CD4-positive, alpha-beta memory T cell (primary cell): ENCODE measurements around the gene LIN28B. TPM values are rescaled to one million over a fixed set of nuclear protein-coding genes. Genes with fewer than 3 reads are reported as not detected.
"Not testable (repeated sequence)": the region's sequence is repeated elsewhere in the genome, so short reads cannot be mapped to it uniquely, and the experiment has no call there.

Experiments used
- CTCF ChIA-PET: fragments of 350-600 bp; sonication (Branson Sonifier 250); formaldehyde crosslinking; loops from one replicate; lab custom pipeline; 2021; ENCODE audit warnings: inconsistent platforms; ENCODE audit not compliant: partially characterized antibody; lab: Charles Lee
- POLR2A ChIA-PET: fragments of 350-600 bp; sonication (Branson Sonifier 250); formaldehyde crosslinking; loops from one replicate; lab custom pipeline; 2021; ENCODE audit not compliant: partially characterized antibody; lab: Charles Lee
- DNase-seq, 5 donors: peaks; one replicate each; pipeline versions ENCODE4 v3.0.0 to v3.0.0-alpha.2; 2020 to 2022; ENCODE audit warnings: mixed read lengths in 1 of 5
- H3K27ac ChIP-seq: one replicate; pipeline ENCODE4 v1.7.0; 2013; ENCODE audit warnings: low read depth, low read length
- H3K27me3 ChIP-seq: 2 replicates; pipeline ENCODE4 v1.7.0; 2013; ENCODE audit warnings: mild to moderate bottlenecking, low read length, moderate library complexity; ENCODE audit not compliant: insufficient read depth
- H3K36me3 ChIP-seq: 2 replicates; pipeline ENCODE4 v1.7.0; 2013; ENCODE audit warnings: mild to moderate bottlenecking, low read length, moderate library complexity; ENCODE audit not compliant: insufficient read depth
- H3K4me1 ChIP-seq: 2 replicates; pipeline ENCODE4 v1.7.0; 2013; ENCODE audit warnings: mild to moderate bottlenecking, low read length, moderate library complexity; ENCODE audit not compliant: insufficient read depth
- H3K4me3 ChIP-seq, 2 donors: one replicate each; pipeline ENCODE4 v1.7.0; 2013; ENCODE audit warnings: low read length in 2 of 2, mild to moderate bottlenecking in 1 of 2
- H3K9me3 ChIP-seq, 2 donors: one replicate each; pipeline ENCODE4 v1.7.0; 2013; ENCODE audit warnings: low read length in 2 of 2, control low read depth in 1 of 2; ENCODE audit not compliant: control insufficient read depth in 1 of 2
- H3K27ac Mint-ChIP-seq, 7 donors: one replicate each; pipeline ENCODE4 v1.8.0; 2020 to 2021; ENCODE audit warnings: mixed read lengths in 7 of 7, mild to moderate bottlenecking in 6 of 7, inconsistent platforms in 3 of 7, moderate library complexity in 3 of 7
- H3K27me3 Mint-ChIP-seq, 2 donors: one replicate each; pipeline ENCODE4 v1.8.0; 2020 to 2021; ENCODE audit warnings: mixed read lengths in 2 of 2
- H3K36me3 Mint-ChIP-seq, 2 donors: one replicate each; pipeline ENCODE4 v1.8.0; 2020 to 2021; ENCODE audit warnings: mixed read lengths in 2 of 2, inconsistent platforms in 1 of 2, mild to moderate bottlenecking in 1 of 2
- H3K4me1 Mint-ChIP-seq, 4 donors: one replicate each; pipeline ENCODE4 v1.8.0; 2020 to 2021; ENCODE audit warnings: mixed read lengths in 4 of 4, mild to moderate bottlenecking in 1 of 4
- H3K4me3 Mint-ChIP-seq, 8 donors: one replicate each; pipeline ENCODE4 v1.8.0; 2020 to 2021; ENCODE audit warnings: mixed read lengths in 8 of 8, mild to moderate bottlenecking in 7 of 8, moderate library complexity in 6 of 8, inconsistent platforms in 3 of 8
- H3K9me3 Mint-ChIP-seq, 8 donors: one replicate each; pipeline ENCODE4 v1.8.0; 2020 to 2021; ENCODE audit warnings: mixed read lengths in 8 of 8, mild to moderate bottlenecking in 5 of 8, inconsistent platforms in 3 of 8, moderate library complexity in 1 of 8
- intact Hi-C: fragments of 100-400 bp; cut with micrococcal nuclease; formaldehyde crosslinking; loops from one replicate; pipeline ENCODE4 v1.15.1; 2023
- polyA plus RNA-seq, 2 donors: library from polyadenylated mRNA; unstranded; fragments of 300-500 nt; fragmentation: Illumina TruSeq; gene quantifications; one replicate each; pipeline ENCODE4 v1.2.3, GENCODE V29; 2021
- total RNA-seq, 2 experiments: library from RNA; stranded (reverse); gene quantifications; one replicate each; pipeline ENCODE4 v1.2.3, GENCODE V29; 2021

Gene LIN28B
- total and polyA plus RNA-seq, 4 experiments from 2014 or later = not detected

- Mint-ChIP-seq H3K27ac (no peak overlapping the region), H3K36me3 (no peaks in the 10 kb centered on the region), H3K4me3 (no peak overlapping the region), H3K4me1 (no peaks in the 10 kb centered on the region), H3K9me3 (peaks cover 0 to 3% (median 0%) of the 10 kb centered on the region in 8 donors), H3K27me3 (peaks cover 1% of the 10 kb centered on the region in 2 donors)
- Histone ChIP-seq H3K27ac (no peak overlapping the region), H3K27me3 (no peaks in the 10 kb centered on the region), H3K9me3 (no peaks in the 10 kb centered on the region), H3K4me1 (no peaks in the 10 kb centered on the region), H3K4me3 (no peak overlapping the region), H3K36me3 (no peaks in the 10 kb centered on the region)
- intact Hi-C loops = no loop called here
- CTCF ChIA-PET = no interaction called here
- no peak for DNase-seq
- POLR2A ChIA-PET = no interaction called here
These were observed 39.2 kb downstream of the LIN28B start for GRCh38 chr6:104995989-104996617.

- H3K9me3 Mint-ChIP-seq = no peaks in the 10 kb centered on the region
- POLR2A ChIA-PET = no interaction called here
- peaks cover 3 to 10% of the 10 kb centered on the region in 2 donors for H3K27me3 Mint-ChIP-seq
- no peak overlapping the region for H3K4me3 Mint-ChIP-seq
- H3K4me3 ChIP-seq = no peak overlapping the region
- CTCF ChIA-PET = no interaction called here
- no peak for DNase-seq
- no peaks in the 10 kb centered on the region for H3K9me3 ChIP-seq
- H3K36me3 Mint-ChIP-seq = no peaks in the 10 kb centered on the region
- no peaks in the 10 kb centered on the region for H3K36me3 ChIP-seq
- H3K27ac ChIP-seq = no peak overlapping the region
- no peak overlapping the region for H3K27ac Mint-ChIP-seq
- no peaks in the 10 kb centered on the region for H3K4me1 ChIP-seq
- no peaks in the 10 kb centered on the region for H3K4me1 Mint-ChIP-seq
- no peaks in the 10 kb centered on the region for H3K27me3 ChIP-seq
- intact Hi-C loops = no loop called here
These were observed 44.2 kb downstream of the LIN28B start for GRCh38 chr6:105001063-105001462.

GRCh38 chr6:105001906-105002305 lies 45.0 kb downstream of the LIN28B start:
- H3K4me1 ChIP-seq = no peaks in the 10 kb centered on the region
- POLR2A ChIA-PET = no interaction called here
- H3K4me1 Mint-ChIP-seq = no peaks in the 10 kb centered on the region
- H3K27ac ChIP-seq = no peak overlapping the region
- H3K4me3 Mint-ChIP-seq = no peak overlapping the region
- no peaks in the 10 kb centered on the region for H3K9me3 ChIP-seq
- no peak overlapping the region for H3K4me3 ChIP-seq
- no peak overlapping the region for H3K27ac Mint-ChIP-seq
- H3K27me3 ChIP-seq = no peaks in the 10 kb centered on the region
- CTCF ChIA-PET = no interaction called here
- no peaks in the 10 kb centered on the region for H3K36me3 ChIP-seq
- no peak for DNase-seq
- peaks cover 3 to 10% of the 10 kb centered on the region in 2 donors for H3K27me3 Mint-ChIP-seq
- H3K36me3 Mint-ChIP-seq = no peaks in the 10 kb centered on the region
- H3K9me3 Mint-ChIP-seq = no peaks in the 10 kb centered on the region
- intact Hi-C loops = no loop called here

DNA sequence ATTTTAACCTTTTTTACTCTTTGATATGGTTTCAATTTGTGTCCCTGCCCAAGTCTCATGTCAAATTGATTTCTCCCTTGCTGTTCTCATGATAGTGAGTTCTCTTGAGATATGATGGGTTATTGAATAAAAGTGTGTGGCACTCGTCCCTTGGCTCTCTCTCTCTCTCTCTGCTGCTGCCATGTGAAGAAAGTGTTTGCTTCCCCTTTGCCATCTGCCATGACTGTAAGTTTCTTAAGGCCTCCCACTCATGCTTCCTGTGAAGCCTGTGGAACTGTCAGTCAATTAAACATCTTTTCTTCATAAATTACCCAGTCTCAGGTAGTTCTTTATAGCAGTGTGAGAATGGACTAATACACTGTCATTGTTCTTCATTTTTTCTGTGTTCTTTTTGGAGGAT lies 48.5 kb downstream of the LIN28B start:
- H3K4me1 Mint-ChIP-seq = no peaks in the 10 kb centered on the region

GRCh38 chr6:105013459-105013858 lies 56.6 kb downstream of the LIN28B start:
- POLR2A ChIA-PET, H3K27me3 Mint-ChIP-seq, DNase-seq, H3K36me3 Mint-ChIP-seq, H3K4me1 ChIP-seq, H3K4me1 Mint-ChIP-seq, H3K27me3 ChIP-seq, H3K27ac ChIP-seq, H3K36me3 ChIP-seq, H3K4me3 Mint-ChIP-seq, intact Hi-C loops, H3K4me3 ChIP-seq, H3K27ac Mint-ChIP-seq, CTCF ChIA-PET, H3K9me3 ChIP-seq, H3K9me3 Mint-ChIP-seq: not testable (repeated sequence)

More for the DNA sequence above, 48.5 kb downstream of the LIN28B start:
- no peaks in the 10 kb centered on the region for H3K9me3 Mint-ChIP-seq
- peak overlapping the region in 1 of 7 donors; percentile 2 for H3K27ac Mint-ChIP-seq
- ChIA-PET POLR2A (no interaction called here), CTCF (no interaction called here)
- H3K27ac ChIP-seq = no peak overlapping the region
- H3K36me3 ChIP-seq = no peaks in the 10 kb centered on the region
- H3K4me3 Mint-ChIP-seq = no peak overlapping the region
- no peak for DNase-seq
- H3K27me3 Mint-ChIP-seq = peaks cover 5 to 9% of the 10 kb centered on the region in 2 donors
- no peaks in the 10 kb centered on the region for H3K4me1 ChIP-seq
- no peak overlapping the region for H3K4me3 ChIP-seq
- intact Hi-C loops = no loop called here
- H3K36me3 Mint-ChIP-seq = no peaks in the 10 kb centered on the region
- H3K27me3 ChIP-seq = no peaks in the 10 kb centered on the region
- no peaks in the 10 kb centered on the region for H3K9me3 ChIP-seq

DNA sequence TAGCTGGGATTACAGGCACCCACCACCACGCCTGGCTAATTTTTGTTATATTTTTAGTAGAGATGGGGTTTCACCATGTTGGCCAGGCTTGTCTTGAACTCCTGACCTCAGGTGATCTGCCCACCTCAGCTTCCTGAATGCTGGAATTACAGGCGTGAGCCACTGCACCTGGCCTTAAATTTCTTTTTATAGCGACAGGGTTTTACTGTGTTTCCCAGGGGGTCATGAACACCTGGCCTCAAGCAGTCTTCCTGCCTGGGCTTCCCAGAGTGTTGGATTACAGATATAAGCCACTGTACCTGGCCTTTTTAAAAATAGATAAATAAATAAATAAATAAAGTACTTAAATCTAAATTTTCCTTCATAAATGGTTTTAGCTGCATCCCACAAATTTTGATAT lies 57.5 kb downstream of the LIN28B start:
- Mint-ChIP-seq H3K36me3 (no peaks in the 10 kb centered on the region), H3K27me3 (peaks cover 5 to 7% of the 10 kb centered on the region in 2 donors), H3K9me3 (peaks cover 0 to 1% (median 0%) of the 10 kb centered on the region in 8 donors), H3K27ac (no peak overlapping the region), H3K4me3 (no peak overlapping the region), H3K4me1 (no peaks in the 10 kb centered on the region)
- H3K4me3 ChIP-seq = no peak overlapping the region
- no peaks in the 10 kb centered on the region for H3K9me3 ChIP-seq
- no peak overlapping the region for H3K27ac ChIP-seq
- no peaks in the 10 kb centered on the region for H3K27me3 ChIP-seq
- no peak for DNase-seq
- ChIA-PET CTCF (no interaction called here), POLR2A (no interaction called here)
- no peaks in the 10 kb centered on the region for H3K4me1 ChIP-seq
- intact Hi-C loops = no loop called here
- no peaks in the 10 kb centered on the region for H3K36me3 ChIP-seq

DNA sequence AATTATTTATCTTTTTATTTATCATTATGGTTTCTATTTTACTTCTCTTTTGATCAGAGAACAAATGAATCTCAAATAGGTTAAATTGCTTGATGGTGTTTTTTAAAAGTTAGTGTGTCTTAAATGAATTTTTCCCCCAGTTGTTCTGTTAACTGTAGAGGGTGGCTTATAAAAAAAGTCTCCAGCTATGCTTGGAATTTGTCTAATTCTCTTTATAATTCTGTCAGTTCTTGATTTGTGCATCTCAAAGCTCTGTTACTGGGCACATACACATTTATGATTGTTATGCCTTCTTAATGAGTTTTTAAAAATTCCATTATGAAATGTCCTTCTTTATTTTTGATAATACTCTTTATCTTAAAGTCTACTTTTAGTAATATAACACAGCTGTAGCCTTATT lies 58.0 kb downstream of the LIN28B start:
- DNase-seq = no peak
- Histone ChIP-seq H3K4me1 (no peaks in the 10 kb centered on the region), H3K27ac (no peak overlapping the region), H3K4me3 (no peak overlapping the region), H3K36me3 (no peaks in the 10 kb centered on the region), H3K9me3 (no peaks in the 10 kb centered on the region), H3K27me3 (no peaks in the 10 kb centered on the region)
- Mint-ChIP-seq H3K9me3 (peaks cover 0 to 1% (median 0%) of the 10 kb centered on the region in 8 donors), H3K4me3 (no peak overlapping the region), H3K27ac (no peak overlapping the region), H3K36me3 (no peaks in the 10 kb centered on the region), H3K4me1 (no peaks in the 10 kb centered on the region), H3K27me3 (peaks cover 5 to 7% of the 10 kb centered on the region in 2 donors)
- intact Hi-C loops = no loop called here
- CTCF ChIA-PET = no interaction called here
- POLR2A ChIA-PET = no interaction called here
